ENCODE results near the gene ZNF205. TPM values are rescaled to one million over a fixed set of nuclear protein-coding genes. Genes with fewer than 3 reads are reported as not detected.
"Not testable (repeated sequence)": the region's sequence is repeated elsewhere in the genome, so short reads cannot be mapped to it uniquely, and the experiment has no call there.

Gene ZNF205
- total RNA-seq, 1 experiment from 2014 or later = 18.3 TPM

GRCh38 chr16:3066440-3066748 lies 46.0 kb upstream of the ZNF205 start:
- ATAC-seq (no peak), DNase-seq (ENCODE audit: low read depth, low spot score) (no peak)
- H3K9me3 ChIP-seq (ENCODE audit: control insufficient read depth, insufficient read depth, low read depth, low read length) = no peaks in the 10 kb centered on the region
- no peaks in the 10 kb centered on the region for H3K36me3 ChIP-seq (ENCODE audit: control insufficient read depth, insufficient read depth, low read length)
- no peaks in the 10 kb centered on the region for H3K27me3 ChIP-seq (ENCODE audit: control insufficient read depth, insufficient read depth, low read length)
- peaks cover 8% of the 10 kb centered on the region; the same call in 1 of the 2 replicates for H3K4me1 ChIP-seq (ENCODE audit: control insufficient read depth, insufficient read depth, low read length)
- H3K27ac ChIP-seq (ENCODE audit: low read length) = no peak overlapping the region
- no peak overlapping the region for H3K4me3 ChIP-seq (ENCODE audit: low read depth in 2 of 2, low read length in 2 of 2)
- POLR2A ChIA-PET = no interaction called here
- intact Hi-C loops (cut with micrococcal nuclease; ENCODE audit: unreplicated experiment) = no loop called here
- in situ Hi-C loops (cut with HindIII; ENCODE audit: low pct_unique_long_range_greater_than_20kb, low sequenced_read_pairs) = no loop called here
- TF ChIP-seq POLR2AphosphoS5 (IDR thresholded peaks at IDR 0.05; ENCODE audit: low read depth, low read length) = no peak
- no peak for TF ChIP-seq REST (IDR thresholded peaks at IDR 0.05; ENCODE audit: insufficient read depth in 1 of 2, low read depth in 2 of 2, low read length in 1 of 2)
- TF ChIP-seq CTCF (IDR thresholded peaks at IDR 0.05) = no peak
- no peak for TF ChIP-seq TCF7L2 (IDR thresholded peaks at IDR 0.05; ENCODE audit: low read depth, low read length)
- no peak for TF ChIP-seq SIN3A (IDR thresholded peaks at IDR 0.05; ENCODE audit: borderline replicate concordance, insufficient read depth, low read depth, low read length)
- CTCF ChIA-PET = no interaction called here
- no TSS peak for BruUV-seq (replicated peaks)

- Histone ChIP-seq H3K4me3 (ENCODE audit: low read depth in 2 of 2, low read length in 2 of 2) (no peak overlapping the region), H3K9me3 (ENCODE audit: control insufficient read depth, insufficient read depth, low read depth, low read length) (no peaks in the 10 kb centered on the region), H3K36me3 (ENCODE audit: control insufficient read depth, insufficient read depth, low read length) (no peaks in the 10 kb centered on the region), H3K27me3 (ENCODE audit: control insufficient read depth, insufficient read depth, low read length) (no peaks in the 10 kb centered on the region), H3K27ac (ENCODE audit: low read length) (no peak overlapping the region), H3K4me1 (ENCODE audit: control insufficient read depth, insufficient read depth, low read length) (peaks cover 8% of the 10 kb centered on the region; the same call in 1 of the 2 replicates)
- ChIA-PET CTCF (interaction anchor here (1.0 kb wide), 1 partner anchor 10 kb away, joined by 9 read pairs; no protein-coding TSS in a partner anchor), POLR2A (no interaction called here)
- TF ChIP-seq TCF7L2 (IDR thresholded peaks at IDR 0.05; ENCODE audit: low read depth, low read length) (no peak), REST (IDR thresholded peaks at IDR 0.05; ENCODE audit: insufficient read depth in 1 of 2, low read depth in 2 of 2, low read length in 1 of 2) (no peak), SIN3A (IDR thresholded peaks at IDR 0.05; ENCODE audit: borderline replicate concordance, insufficient read depth, low read depth, low read length) (no peak), POLR2AphosphoS5 (IDR thresholded peaks at IDR 0.05; ENCODE audit: low read depth, low read length) (no peak), CTCF (IDR thresholded peaks at IDR 0.05) (no peak)
- DNase-seq (ENCODE audit: low read depth, low spot score) = no peak
- intact Hi-C loops (cut with micrococcal nuclease; ENCODE audit: unreplicated experiment) (no loop called here), in situ Hi-C loops (cut with HindIII; ENCODE audit: low pct_unique_long_range_greater_than_20kb, low sequenced_read_pairs) (no loop called here)
- ATAC-seq = no peak
- BruUV-seq (replicated peaks) = no TSS peak
Measured at GRCh38 chr16:3068487-3068886, 43.9 kb upstream of the ZNF205 start.

- DNase-seq (ENCODE audit: low read depth, low spot score); POLR2A ChIA-PET; H3K4me1 ChIP-seq (ENCODE audit: control insufficient read depth, insufficient read depth, low read length): not testable (repeated sequence)
Measured at GRCh38 chr16:3069146-3069545, 43.2 kb upstream of the ZNF205 start.

More at GRCh38 chr16:3069146-3069545, 43.2 kb upstream of the ZNF205 start:
- intact Hi-C loops (cut with micrococcal nuclease; ENCODE audit: unreplicated experiment); H3K9me3 ChIP-seq (ENCODE audit: control insufficient read depth, insufficient read depth, low read depth, low read length); in situ Hi-C loops (cut with HindIII; ENCODE audit: low pct_unique_long_range_greater_than_20kb, low sequenced_read_pairs); ATAC-seq; BruUV-seq (replicated peaks); H3K27ac ChIP-seq (ENCODE audit: low read length); H3K4me3 ChIP-seq (ENCODE audit: low read depth in 2 of 2, low read length in 2 of 2); CTCF ChIA-PET; H3K36me3 ChIP-seq (ENCODE audit: control insufficient read depth, insufficient read depth, low read length); H3K27me3 ChIP-seq (ENCODE audit: control insufficient read depth, insufficient read depth, low read length): not testable (repeated sequence)
